ENCODE measurements around the gene MICU2. TPM values are rescaled to one million over a fixed set of nuclear protein-coding genes. Genes with fewer than 3 reads are reported as not detected.

Gene MICU2
- total and polyA plus RNA-seq, 11 donors = 50.4 to 144 (median 59.8) TPM

DNA sequence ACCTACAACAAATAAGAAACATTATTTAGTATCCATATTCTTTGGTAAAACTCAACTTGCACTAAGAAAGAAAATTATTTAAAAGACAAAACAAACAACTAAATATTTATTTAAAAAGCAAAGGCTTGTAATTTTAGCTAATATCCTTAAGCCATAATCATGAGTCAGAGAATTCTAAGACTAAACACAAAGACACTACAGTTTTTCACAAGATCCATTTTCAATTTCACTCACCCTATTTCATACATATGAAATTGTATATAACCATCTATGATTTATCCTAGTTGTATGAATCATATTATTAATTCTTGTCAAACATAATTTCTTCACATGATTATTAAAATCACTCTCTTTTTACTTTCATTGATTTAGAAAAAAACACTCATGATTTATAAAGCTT, 64.3 kb downstream of the MICU2 start:
- peaks cover 0 to 18% (median 0%) of the 10 kb centered on the region in 9 donors for H3K36me3 ChIP-seq
- H3K4me1 ChIP-seq = peaks cover 0 to 35% (median 4%) of the 10 kb centered on the region in 12 donors
- no peaks in the 10 kb centered on the region for H3K27me3 ChIP-seq
- peak overlapping the region in 1 of 12 donors; percentile 63 for H3K27ac ChIP-seq
- ATAC-seq = no peak
- DNase-seq = no peak
- no peak overlapping the region for H3K4me3 ChIP-seq
- TF ChIP-seq, protein P1, sequence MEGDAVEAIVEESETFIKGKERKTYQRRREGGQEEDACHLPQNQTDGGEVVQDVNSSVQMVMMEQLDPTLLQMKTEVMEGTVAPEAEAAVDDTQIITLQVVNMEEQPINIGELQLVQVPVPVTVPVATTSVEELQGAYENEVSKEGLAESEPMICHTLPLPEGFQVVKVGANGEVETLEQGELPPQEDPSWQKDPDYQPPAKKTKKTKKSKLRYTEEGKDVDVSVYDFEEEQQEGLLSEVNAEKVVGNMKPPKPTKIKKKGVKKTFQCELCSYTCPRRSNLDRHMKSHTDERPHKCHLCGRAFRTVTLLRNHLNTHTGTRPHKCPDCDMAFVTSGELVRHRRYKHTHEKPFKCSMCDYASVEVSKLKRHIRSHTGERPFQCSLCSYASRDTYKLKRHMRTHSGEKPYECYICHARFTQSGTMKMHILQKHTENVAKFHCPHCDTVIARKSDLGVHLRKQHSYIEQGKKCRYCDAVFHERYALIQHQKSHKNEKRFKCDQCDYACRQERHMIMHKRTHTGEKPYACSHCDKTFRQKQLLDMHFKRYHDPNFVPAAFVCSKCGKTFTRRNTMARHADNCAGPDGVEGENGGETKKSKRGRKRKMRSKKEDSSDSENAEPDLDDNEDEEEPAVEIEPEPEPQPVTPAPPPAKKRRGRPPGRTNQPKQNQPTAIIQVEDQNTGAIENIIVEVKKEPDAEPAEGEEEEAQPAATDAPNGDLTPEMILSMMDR (IDR thresholded peaks at IDR 0.05) = no peak
- TF ChIP-seq POLR2A (IDR thresholded peaks at IDR 0.05) = no peak
- intact Hi-C loops (cut with DNase I) = loop anchor here in 1 of 10 donors (10.0 kb wide), 1 partner anchor 65 kb away; the partner anchor contains the start of gene MICU2
- H3K9me3 ChIP-seq = no peaks in the 10 kb centered on the region

DNA sequence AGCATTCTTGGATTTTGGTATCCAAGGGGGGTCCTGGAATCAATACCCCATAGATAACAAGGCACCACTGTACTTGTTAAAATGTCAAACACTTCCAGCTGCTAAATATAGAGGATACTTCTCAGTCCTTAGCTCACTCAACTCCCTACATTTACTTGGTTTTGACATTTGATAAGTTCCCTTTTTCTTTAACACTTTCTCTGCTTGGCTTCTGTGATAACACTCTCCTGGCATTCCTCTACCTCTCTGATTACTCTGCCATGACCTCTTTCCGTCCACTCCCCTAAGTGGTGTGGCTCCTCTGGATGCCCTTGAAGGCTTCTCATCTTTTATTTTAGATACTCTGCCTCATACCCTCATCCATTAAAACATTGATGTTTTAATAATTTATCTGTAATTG, 65.2 kb downstream of the MICU2 start:
- Histone ChIP-seq H3K9me3 (no peaks in the 10 kb centered on the region), H3K27me3 (no peaks in the 10 kb centered on the region), H3K4me1 (peaks cover 0 to 35% (median 4%) of the 10 kb centered on the region in 12 donors), H3K4me3 (no peak overlapping the region), H3K27ac (peak overlapping the region in 6 of 12 donors; percentile 6 to 63 (median 32)), H3K36me3 (peaks cover 0 to 18% (median 2%) of the 10 kb centered on the region in 9 donors)
- intact Hi-C loops (cut with DNase I) = no loop called here
- DNase-seq (no peak), ATAC-seq (peak; percentile 47 to 90 (median 74))
- 50 to 72% (median 60%) methylated on average over 1 of the region's 1 CpG for WGBS, 4 donors
- no peak for TF ChIP-seq POLR2A (IDR thresholded peaks at IDR 0.05)
- TF ChIP-seq, protein P1 (IDR thresholded peaks at IDR 0.05) = no peak

DNA sequence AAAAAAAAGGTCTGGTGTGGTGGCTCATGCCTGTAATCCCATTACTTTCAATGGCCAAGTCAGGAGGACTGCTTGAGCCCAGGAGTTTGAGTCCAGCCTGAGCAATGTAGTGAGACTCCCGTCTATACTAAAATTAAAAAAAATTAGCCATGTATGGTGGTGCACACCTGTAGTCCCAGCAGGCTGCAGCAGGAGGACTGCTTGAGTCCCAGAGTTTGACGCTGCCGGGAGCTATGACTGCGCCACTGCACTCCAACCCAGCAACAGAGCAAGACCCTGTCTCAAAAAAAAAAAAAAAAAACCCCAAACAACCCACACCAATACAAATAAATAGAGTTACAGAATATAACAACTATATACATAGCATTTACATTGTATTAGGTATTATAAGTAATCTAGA, 65.7 kb downstream of the MICU2 start:
- Histone ChIP-seq H3K4me1 (peaks cover 0 to 35% (median 4%) of the 10 kb centered on the region in 12 donors), H3K27ac (peak overlapping the region in 5 of 12 donors; percentile 6 to 63 (median 32)), H3K4me3 (no peak overlapping the region), H3K27me3 (no peaks in the 10 kb centered on the region), H3K36me3 (peaks cover 0 to 18% (median 4%) of the 10 kb centered on the region in 9 donors), H3K9me3 (no peaks in the 10 kb centered on the region)
- intact Hi-C loops (cut with DNase I) = no loop called here
- ATAC-seq (peak in 3 of 4 donors; percentile 39 to 41 (median 40)), DNase-seq (no peak)
- TF ChIP-seq POLR2A (IDR thresholded peaks at IDR 0.05) = no peak
- TF ChIP-seq, protein P1 (IDR thresholded peaks at IDR 0.05) = no peak
- WGBS, 4 donors = 78 to 96% (median 92%) methylated on average over 4 of the region's 4 CpGs

DNA sequence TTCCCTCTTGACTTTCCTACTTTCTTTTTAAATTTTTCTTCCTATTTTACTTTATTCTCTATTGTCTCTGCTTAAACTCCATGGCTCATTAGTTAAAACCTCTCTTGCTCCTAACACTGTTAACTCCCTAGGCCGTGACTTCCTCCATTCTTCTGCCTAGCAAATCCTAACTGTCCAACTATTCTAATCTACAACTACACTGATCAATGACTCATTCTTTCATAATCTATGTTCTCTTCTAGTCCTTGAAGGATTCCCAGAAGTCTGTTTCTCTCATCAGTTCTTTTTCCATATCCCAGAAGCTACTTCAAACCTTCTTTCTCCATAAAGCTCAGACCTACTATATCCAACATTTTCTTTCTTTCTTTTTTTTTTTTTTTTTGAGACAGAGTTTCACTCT, 66.9 kb downstream of the MICU2 start:
- WGBS, 4 donors = 75 to 98% (median 86%) methylated on average over 1 of the region's 1 CpG
- peak overlapping the region in 1 of 12 donors; percentile 38 for H3K27ac ChIP-seq

More for the DNA sequence above, 66.9 kb downstream of the MICU2 start:
- Histone ChIP-seq H3K4me1 (peaks cover 0 to 24% (median 3%) of the 10 kb centered on the region in 12 donors), H3K27me3 (no peaks in the 10 kb centered on the region), H3K9me3 (no peaks in the 10 kb centered on the region), H3K4me3 (no peak overlapping the region), H3K36me3 (peaks cover 0 to 21% (median 11%) of the 10 kb centered on the region in 9 donors)
- no peak for DNase-seq
- intact Hi-C loops (cut with DNase I) = no loop called here
- ATAC-seq = peak in 2 of 4 donors; percentile 23 to 44
- TF ChIP-seq, protein P1 (IDR thresholded peaks at IDR 0.05) = no peak
- no peak for TF ChIP-seq POLR2A (IDR thresholded peaks at IDR 0.05)

All from heart left ventricle (tissue), 16 donors.